HG03571 (cell line): ENCODE measurements around the gene CYTH3.
"Not testable (repeated sequence)": the region's sequence is repeated elsewhere in the genome, so short reads cannot be mapped to it uniquely, and the experiment has no call there.

Experiments used
- ATAC-seq: cut with Tn5 transposase; IDR thresholded peaks from one replicate; pipeline ENCODE4 v1.9.1; 2021; ENCODE audit not compliant: unreplicated experiment

Gene CYTH3

GRCh38 chr7:6154542-6155404 lies 117.7 kb downstream of the CYTH3 start:
- no peak for ATAC-seq

DNA sequence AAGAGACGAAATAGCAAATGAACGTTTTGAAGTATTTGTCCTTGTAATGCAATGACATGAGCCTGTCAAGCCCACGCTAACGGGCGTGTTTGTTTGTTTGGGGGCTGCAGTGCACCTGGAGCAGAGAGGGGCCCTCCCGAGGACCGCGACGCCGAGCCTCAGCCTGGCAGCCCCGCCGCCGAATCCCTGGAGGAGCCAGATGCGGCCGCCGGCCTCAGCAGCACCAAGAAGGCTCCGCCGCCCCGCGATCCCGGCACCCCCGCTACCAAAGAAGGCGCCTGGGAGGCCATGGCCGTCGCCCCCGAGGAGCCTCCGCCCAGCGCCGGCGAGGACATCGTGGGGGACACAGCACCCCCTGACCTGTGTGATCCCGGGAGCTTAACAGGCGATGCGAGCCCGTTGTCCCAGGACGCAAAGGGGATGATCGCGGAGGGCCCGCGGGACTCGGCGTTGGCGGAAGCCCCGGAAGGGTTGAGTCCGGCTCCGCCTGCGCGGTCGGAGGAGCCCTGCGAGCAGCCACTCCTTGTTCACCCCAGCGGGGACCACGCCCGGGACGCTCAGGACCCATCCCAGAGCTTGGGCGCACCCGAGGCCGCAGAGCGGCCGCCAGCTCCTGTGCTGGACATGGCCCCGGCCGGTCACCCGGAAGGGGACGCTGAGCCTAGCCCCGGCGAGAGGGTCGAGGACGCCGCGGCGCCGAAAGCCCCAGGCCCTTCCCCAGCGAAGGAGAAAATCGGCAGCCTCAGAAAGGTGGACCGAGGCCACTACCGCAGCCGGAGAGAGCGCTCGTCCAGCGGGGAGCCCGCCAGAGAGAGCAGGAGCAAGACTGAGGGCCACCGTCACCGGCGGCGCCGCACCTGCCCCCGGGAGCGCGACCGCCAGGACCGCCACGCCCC lies 118.5 kb downstream of the CYTH3 start:
- no peak for ATAC-seq

- ATAC-seq, result no peak
Observed at GRCh38 chr7:6151994-6152735, 120.3 kb downstream of the CYTH3 start.

GRCh38 chr7:6151527-6151926 lies 120.9 kb downstream of the CYTH3 start:
- ATAC-seq, result not testable (repeated sequence)

DNA sequence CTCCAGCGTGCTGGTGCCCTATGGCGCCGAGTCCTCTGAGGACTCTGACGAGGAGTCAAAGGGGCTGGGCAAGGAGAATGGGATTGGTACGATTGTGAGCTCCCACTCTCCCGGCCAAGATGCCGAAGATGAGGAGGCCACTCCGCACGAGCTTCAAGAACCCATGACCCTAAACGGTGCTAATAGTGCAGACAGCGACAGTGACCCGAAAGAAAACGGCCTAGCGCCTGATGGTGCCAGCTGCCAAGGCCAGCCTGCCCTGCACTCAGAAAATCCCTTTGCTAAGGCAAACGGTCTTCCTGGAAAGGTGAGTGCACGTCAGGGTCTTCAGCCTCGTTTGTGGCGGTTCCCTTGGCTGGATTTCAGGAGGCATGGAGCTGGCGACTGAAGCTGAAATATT lies 122.4 kb downstream of the CYTH3 start:
- no peak for ATAC-seq

DNA sequence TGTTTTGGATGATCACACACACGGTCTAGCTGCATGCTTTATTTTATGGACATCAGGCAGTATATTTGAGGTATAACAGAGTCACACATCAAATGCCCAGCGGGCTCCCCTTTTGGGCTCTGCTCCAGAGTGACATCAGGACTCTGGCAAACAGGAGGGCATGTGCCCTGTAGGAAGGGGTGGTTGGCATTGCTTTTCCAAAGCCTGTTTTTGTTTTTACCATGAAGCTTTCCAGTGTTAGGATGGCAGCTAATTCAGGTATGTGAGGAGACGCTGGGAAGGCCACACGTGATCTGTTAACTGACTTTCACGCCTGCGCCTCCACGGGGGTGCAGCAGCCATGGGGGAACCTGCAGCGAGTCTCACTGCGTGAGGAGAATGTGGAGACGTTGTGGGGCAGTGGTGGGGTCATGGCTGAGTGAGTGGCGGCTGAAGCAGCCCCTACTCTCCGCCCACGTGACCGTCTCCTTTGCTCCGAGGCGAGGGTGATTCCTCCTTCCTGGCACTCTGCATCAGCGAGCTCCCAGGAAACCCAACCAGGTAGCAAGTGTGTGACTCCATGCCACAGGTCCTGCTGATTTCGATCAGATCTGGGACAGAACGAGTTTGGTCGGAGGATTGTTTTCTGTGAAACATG lies 123.6 kb downstream of the CYTH3 start:
- ATAC-seq, result no peak

- ATAC-seq, result no peak
Observed at GRCh38 chr7:6147627-6148026, 124.8 kb downstream of the CYTH3 start.

DNA sequence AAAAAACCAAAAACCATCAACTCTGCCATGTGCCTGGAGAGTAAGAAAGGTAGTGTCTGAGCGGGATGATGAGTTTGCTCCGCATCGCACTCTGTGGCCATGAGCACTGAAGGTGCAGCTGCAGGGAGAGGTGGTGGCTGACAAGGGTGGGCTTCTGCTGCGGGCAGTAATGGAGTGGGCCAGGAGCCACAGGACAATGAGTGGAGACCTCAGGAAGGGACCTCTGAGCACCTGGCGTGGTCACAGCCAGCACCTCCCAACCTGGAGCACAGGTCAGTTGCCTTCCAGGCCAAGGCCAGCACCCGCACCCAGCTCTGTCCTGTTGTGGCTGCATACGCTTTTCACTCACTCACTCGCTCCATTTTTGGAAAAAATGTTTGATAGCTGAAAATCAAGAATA lies 125.8 kb downstream of the CYTH3 start:
- no peak for ATAC-seq

GRCh38 chr7:6143997-6144396 lies 128.4 kb downstream of the CYTH3 start:
- ATAC-seq, result no peak

- ATAC-seq, result no peak
Observed at GRCh38 chr7:6142871-6143380, 129.5 kb downstream of the CYTH3 start.

DNA sequence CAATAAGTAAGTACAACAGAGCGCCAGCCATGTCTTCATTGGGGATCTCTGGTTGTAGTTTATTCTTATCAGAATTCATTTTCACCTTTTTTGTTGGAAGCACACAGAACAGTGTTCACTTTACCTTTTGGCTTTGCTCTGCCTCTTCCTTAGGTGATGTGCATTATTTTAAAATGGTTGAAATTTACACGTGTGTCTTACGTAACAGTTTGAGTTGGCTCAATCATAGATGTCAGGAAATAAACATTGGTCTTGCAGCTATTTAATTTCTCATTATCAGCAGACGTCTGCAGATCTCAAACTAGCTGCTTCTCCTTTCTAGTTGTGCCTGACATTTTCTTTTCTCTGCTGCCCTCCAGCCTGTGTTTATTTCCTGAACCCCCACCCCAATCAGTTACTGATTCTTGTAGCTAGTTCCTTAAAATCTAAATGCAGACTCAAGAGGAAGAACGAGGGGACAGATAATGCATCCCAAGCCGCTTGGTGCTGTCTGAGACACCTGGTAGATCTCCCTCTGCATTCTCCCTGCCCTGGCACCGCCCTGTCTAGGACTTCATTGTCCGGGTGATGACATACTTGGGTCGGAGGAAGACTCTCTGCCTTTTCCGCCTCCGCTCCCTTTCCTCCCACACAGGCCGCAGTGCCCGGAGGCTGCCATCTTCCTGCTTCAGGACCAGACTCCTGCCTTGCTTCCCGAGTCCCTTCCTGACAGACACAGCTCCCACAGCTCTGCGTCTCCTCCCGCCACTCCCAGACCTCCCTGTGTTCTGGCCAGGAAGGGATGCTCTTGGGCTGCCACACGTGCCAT lies 133.0 kb downstream of the CYTH3 start:
- ATAC-seq, result no peak

GRCh38 chr7:6136475-6136874 lies 135.9 kb downstream of the CYTH3 start:
- ATAC-seq, result no peak

GRCh38 chr7:6133249-6133648 lies 139.2 kb downstream of the CYTH3 start:
- ATAC-seq, result no peak

DNA sequence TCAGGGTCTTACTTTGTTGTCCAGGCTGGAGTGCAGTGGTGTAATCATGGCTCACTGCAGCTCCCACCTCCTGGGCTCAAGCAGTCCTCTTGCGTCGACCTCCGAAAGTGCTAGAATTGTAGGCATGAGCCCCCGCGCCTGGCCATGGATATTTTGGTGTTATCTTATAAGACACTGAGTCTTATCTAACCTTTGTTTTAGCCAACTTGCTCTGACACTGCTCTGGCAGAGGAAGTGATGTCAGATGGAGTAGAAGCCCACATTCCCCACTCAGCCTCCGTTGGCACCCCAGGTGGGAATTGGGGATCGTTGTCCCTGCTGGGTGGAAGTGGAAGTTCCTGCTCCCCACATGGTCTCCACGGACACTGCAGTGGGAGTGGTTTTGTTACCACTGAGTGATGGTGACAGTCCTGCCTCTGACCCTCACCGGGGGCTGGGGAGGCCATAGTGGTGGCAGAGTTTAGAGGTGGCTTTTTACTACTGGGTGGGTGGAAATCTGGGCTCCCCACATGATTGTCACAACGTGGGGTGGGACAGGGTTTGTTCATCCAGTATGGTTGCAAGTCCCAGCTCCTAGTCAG lies 142.3 kb downstream of the CYTH3 start:
- no peak for ATAC-seq

GRCh38 chr7:6128205-6128604 lies 144.2 kb downstream of the CYTH3 start:
- ATAC-seq, result no peak

GRCh38 chr7:6127110-6127490 lies 145.3 kb downstream of the CYTH3 start:
- no peak for ATAC-seq

GRCh38 chr7:6123843-6124242 lies 148.6 kb downstream of the CYTH3 start:
- no peak for ATAC-seq

DNA sequence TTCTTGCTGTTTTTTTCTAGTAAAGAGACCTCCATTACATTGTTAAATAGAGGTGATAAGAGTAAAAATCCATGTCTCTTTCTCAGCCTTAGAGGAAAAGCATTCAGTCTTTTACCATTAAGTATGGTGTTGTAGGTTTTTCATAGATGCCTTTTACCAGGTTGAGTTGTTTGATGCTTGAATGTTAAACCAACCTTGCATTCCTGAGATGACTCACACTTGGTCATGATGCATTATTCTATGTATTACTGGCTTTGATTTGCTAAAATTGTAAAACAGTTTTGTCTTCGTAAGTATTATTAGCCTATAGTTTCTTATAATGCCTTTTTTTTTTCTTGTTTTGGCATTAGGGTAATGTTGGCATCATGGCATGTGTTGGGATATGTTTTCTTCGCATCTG lies 151.3 kb downstream of the CYTH3 start:
- no peak for ATAC-seq

DNA sequence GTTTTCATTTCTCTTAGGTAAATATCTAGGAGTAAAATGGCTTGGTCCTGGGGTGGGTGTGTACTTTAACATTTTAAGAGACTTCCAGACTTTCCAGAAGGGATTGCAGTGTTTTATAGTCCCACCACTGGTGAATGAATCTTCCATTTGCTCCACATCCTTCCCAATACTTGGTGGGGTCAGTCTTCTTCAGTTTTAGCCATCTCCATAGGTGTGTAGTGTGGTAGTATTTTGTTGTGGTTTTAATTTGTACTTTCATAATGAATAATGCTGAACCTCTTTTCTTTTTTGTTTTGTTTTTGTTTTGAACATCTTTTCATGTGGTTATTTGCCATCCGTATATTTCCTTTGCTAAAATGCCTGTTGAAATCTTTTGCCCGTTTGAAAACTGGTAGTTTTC lies 154.9 kb downstream of the CYTH3 start:
- no peak for ATAC-seq
